Stimulated activated CD4-positive, alpha-beta T cell treated with anti-CD3 and anti-CD28 coated beads, Interleukin-2, amount 100 ng/mL, for 48 hours (primary cell): ENCODE data around the gene E2F6.

ENCODE experiments used
- DNase-seq, 2 donors: peaks; one replicate each; pipeline ENCODE4 v3.0.0-alpha.2; 2020

E2F6 gene

GRCh38 chr2:11450791-11451190 lies 15.2 kb downstream of the E2F6 start:
- DNase-seq = no peak

GRCh38 chr2:11446733-11447248 lies 19.2 kb downstream of the E2F6 start:
- peak; percentile 29 to 36 for DNase-seq

- DNase-seq = no peak
These were observed 21.2 kb downstream of the E2F6 start for GRCh38 chr2:11444737-11445136.

GRCh38 chr2:11438555-11439080 lies 27.3 kb downstream of the E2F6 start:
- no peak for DNase-seq

- DNase-seq = no peak
These were observed 28.4 kb downstream of the E2F6 start for GRCh38 chr2:11437602-11438001.

GRCh38 chr2:11435036-11435435 lies 30.9 kb downstream of the E2F6 start:
- no peak for DNase-seq

- no peak for DNase-seq
These were observed 31.5 kb downstream of the E2F6 start for GRCh38 chr2:11434443-11434842.

GRCh38 chr2:11433822-11434221 lies 32.1 kb downstream of the E2F6 start:
- no peak for DNase-seq

- DNase-seq = no peak
These were observed 35.2 kb downstream of the E2F6 start for GRCh38 chr2:11430729-11431128.

GRCh38 chr2:11427224-11427623 lies 38.7 kb downstream of the E2F6 start:
- no peak for DNase-seq

GRCh38 chr2:11422901-11423435 lies 43.0 kb downstream of the E2F6 start:
- DNase-seq = no peak

- no peak for DNase-seq
These were observed 43.5 kb downstream of the E2F6 start for GRCh38 chr2:11422491-11422865.

- no peak for DNase-seq
These were observed 44.0 kb downstream of the E2F6 start for GRCh38 chr2:11421863-11422490.

- no peak for DNase-seq
These were observed 45.3 kb downstream of the E2F6 start for GRCh38 chr2:11420671-11421070.

GRCh38 chr2:11420190-11420589 lies 45.8 kb downstream of the E2F6 start:
- no peak for DNase-seq

- no peak for DNase-seq
These were observed 46.2 kb downstream of the E2F6 start for GRCh38 chr2:11419781-11420180.

GRCh38 chr2:11417946-11418585 lies 47.9 kb downstream of the E2F6 start:
- DNase-seq = no peak

GRCh38 chr2:11416931-11417330 lies 49.0 kb downstream of the E2F6 start:
- DNase-seq = no peak

- DNase-seq = no peak
These were observed 49.8 kb downstream of the E2F6 start for GRCh38 chr2:11416186-11416585.

GRCh38 chr2:11414372-11415124 lies 51.4 kb downstream of the E2F6 start:
- DNase-seq = no peak

GRCh38 chr2:11412449-11412810 lies 53.5 kb downstream of the E2F6 start:
- no peak for DNase-seq

- no peak for DNase-seq
These were observed 54.1 kb downstream of the E2F6 start for GRCh38 chr2:11411768-11412448.

- DNase-seq = no peak
These were observed 54.7 kb downstream of the E2F6 start for GRCh38 chr2:11411244-11411643.
